Occipital lobe (tissue), 2 donors: Measurements from ENCODE around the gene SPCS3. TPM values are rescaled to one million over a fixed set of nuclear protein-coding genes. Genes with fewer than 3 reads are reported as not detected.
"Not testable (repeated sequence)": the region's sequence is repeated elsewhere in the genome, so short reads cannot be mapped to it uniquely, and the experiment has no call there.

ENCODE experiments used
- DNase-seq: peaks from one replicate; lab custom pipeline; 2025; lab: John Stamatoyannopoulos, UW
- total RNA-seq: library from RNA; depleted of rRNA; stranded (reverse); fragments of >200 nt; gene quantifications from one replicate; pipeline ENCODE4 v1.2.3, GENCODE V29; 2014

Gene SPCS3
- total RNA-seq, 1 donor from 2014 or later: 114 TPM

DNA sequence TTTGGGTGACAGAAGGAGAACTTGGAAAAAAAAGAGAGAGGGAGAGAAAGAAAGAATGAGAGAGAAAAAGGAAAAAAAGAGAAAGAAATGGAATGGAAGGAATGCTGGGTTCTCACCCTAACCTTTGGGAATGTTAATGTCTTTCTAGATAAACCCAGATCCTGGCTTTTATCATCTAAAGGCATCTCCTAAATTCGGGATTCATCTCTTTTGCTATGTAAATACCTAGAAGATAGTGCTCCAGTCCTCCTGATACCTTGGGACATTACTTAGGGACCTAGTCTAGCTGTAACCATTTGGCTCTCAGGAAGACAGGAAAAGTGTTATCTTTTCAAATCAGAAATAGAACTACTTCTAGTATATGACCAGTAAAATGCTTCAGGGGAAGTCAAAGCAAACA lies 15.8 kb upstream of the SPCS3 start:
- DNase-seq: no peak

DNA sequence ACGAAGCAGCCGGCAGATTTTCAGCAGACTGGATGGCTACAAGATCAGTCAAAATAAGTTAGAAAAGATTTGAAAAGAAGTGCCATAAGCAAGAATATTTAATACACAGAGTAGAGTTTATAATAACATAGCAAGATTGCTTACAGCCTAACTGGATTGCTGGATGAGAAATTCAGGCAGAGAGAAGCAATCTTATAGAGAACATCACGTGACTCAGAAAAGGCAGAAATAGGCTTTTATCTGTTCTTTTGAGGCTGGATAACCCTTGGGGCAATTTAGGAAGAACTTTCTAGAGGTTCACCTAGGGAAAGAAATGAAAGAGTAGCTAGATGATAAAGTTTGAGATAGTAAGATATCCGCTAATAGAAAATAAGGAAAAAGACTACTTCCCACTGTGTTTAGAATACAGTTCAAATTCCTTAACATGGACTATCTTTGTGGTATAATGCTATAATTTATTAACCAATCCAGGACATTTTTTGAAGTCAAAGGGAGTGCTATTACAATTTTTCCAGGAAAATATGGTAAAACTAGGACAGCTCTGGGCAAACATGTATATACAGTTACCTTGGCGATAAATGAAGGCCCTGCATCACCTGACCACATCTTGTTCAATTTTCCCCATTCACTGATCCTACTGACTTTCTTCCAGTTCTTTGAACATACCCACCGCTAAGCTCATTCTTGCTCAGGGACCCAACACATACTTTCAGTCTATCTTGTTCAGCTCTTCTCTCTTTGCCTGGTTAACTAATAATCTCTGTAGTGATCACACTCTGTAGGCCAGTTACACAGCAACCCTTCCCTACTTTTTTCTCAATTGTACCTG lies 12.7 kb upstream of the SPCS3 start:
- DNase-seq: no peak

DNA sequence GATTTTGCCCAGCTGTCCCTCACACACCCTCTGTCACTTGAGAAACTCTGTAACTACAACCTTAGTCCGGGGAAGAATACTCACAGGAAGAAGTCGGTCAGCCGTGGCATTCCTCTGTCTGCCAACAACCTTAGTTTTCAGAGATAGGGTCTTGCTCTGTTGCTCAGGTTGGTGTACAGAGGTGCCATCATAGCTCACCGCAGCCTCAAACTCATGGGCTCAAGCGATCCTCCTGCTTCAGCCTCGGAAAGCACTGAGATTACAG lies 12.2 kb upstream of the SPCS3 start:
- DNase-seq: no peak

GRCh38 chr4:176308441-176308840 lies 11.3 kb upstream of the SPCS3 start:
- DNase-seq: no peak

DNA sequence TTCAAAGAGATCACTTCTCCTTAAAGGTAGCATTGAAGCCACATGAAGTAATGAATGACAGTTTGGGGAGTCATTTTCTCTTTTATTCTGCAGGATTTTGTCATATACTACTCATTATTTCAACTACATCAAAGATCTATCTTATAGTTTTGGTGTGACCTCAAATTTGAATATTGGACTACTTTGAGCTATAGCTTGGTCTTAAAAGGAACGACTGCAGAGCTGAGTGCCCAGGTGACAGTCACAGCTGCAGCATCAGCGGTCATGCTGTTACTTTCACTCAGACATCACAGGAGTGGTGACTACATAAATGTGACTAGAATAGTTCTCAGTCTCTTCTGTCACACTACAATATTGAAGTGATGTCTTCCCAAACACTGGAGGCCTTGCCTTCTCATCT lies 10.7 kb upstream of the SPCS3 start:
- DNase-seq: no peak

DNA sequence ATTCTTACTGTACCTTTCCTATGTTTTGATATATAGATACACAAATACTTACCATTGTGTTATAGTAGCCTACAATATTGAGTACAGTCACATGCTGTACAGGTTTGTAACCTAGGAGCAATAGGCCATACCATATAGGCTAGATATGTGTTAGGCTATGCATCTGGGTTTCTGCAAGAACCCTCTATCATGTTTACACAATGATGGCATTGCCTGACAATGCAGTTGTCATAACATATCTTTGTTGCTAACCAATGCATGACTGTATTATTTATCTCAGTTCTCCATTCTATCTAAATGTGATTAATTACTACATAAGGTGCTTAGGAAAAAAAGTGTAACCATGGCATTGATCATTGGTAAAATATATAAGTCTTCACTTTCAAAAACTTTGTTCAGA lies 10.0 kb upstream of the SPCS3 start:
- no peak for DNase-seq

- no peak for DNase-seq
These were observed 6.0 kb upstream of the SPCS3 start for GRCh38 chr4:176313596-176314336.

DNA sequence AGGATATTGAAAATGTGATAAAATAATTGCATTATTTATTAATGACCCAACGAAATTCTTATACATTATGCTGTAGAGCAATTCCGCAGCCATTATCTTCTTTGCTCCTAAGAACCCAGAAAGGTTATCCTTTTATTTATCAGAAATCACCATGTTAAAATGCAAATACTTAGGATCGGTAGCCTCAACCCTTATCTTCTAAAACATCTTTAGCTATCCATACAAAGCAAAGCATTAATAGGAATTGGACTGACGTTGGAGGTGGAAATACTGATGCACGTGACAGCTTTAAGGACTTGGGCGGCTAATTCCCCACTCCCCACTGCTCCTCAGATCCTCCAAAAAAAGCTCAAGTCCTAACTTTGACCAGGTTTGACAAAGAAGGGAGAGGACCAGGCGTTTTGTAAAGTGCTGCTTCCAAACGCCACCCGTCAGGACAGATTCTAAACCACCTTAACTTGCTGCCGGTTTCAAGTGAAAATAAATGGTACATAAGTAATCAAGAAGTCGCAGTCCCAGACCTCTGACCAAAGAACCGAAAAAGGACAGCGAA lies 539 bp upstream of the SPCS3 start:
- no peak for DNase-seq

- DNase-seq: peak; percentile 83
These were observed 692 bp downstream of the SPCS3 start for GRCh38 chr4:176320340-176320975.

- DNase-seq: no peak
These were observed 1.2 kb downstream of the SPCS3 start for GRCh38 chr4:176320976-176321361.

DNA sequence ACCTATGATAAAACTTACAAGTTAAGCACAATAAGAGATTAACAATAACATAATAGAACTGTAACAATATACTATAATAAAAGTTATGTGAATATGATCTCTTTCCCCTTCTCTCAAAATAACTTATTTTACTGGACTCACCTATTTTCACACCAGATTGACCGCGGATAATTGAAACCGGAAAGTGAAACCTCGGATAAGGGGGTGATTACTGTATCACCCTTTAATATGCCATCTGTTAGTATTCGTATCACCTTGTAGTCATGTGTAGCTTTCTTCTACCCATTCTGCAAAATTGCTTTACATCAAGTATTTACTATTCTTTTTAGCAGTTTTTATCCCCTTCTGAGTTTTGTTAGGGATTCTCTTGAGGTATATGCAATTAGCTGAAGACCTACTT lies 1.8 kb downstream of the SPCS3 start:
- DNase-seq: no peak

- DNase-seq: no peak
These were observed 3.9 kb downstream of the SPCS3 start for GRCh38 chr4:176323511-176324160.

DNA sequence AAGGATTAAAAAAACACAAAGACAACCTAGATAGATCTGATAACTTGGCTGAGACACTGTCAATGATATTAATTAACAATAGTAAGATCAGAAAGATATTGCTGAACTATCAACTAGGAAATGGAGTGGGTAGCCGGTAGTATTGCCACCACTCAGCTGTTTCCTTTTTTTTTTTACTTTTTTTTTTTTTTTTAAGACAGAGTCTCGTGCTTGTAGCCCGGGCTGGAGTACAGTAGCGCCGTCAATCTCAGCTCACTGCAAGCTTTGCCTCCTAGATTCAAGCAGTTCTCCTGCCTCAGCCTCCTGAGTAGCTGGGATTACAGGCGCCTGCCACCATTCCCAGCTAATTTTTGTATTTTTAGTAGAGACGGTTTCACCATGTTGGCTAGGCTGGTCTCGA lies 5.1 kb downstream of the SPCS3 start:
- not testable (repeated sequence) for DNase-seq

DNA sequence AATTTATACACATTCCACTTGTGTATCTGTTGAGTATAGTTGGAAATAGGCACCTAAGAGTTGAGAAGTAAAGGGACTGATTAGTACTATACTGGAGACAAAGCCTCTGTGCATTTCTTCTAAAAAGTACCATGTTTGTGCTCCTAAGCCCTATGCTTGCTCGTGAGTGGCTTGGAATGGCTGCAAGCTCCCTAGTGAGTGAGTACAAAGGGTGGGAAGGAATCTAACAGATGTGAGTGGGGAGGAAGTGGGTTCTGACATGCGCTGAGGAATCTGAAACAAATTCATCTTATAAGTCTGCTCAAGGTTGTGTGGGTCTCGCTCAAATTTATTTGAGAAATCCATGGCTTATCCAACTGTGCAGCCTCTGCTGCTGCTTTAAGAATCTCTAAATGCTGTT lies 13.3 kb downstream of the SPCS3 start:
- DNase-seq: no peak

- no peak for DNase-seq
These were observed 14.3 kb downstream of the SPCS3 start for GRCh38 chr4:176334066-176334465.

DNA sequence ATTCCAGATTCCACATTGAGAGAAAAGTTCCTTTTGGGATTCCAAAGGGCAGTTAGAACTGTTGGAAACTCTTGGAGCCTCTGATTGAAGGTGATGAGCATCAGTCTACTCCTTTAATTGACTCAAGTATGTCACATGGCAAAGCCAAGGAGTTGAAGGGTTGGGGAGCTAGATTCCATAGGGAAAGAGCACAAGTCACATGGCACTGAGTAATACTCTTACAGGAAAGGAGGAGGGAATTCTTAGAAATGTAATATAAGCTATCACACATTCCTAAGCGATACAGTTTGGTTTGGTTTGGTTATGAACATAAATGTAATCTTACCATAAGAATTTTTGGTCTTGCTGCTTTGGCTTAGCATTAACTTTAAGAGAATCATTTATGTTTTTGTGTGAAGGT lies 15.7 kb downstream of the SPCS3 start:
- no peak for DNase-seq

DNA sequence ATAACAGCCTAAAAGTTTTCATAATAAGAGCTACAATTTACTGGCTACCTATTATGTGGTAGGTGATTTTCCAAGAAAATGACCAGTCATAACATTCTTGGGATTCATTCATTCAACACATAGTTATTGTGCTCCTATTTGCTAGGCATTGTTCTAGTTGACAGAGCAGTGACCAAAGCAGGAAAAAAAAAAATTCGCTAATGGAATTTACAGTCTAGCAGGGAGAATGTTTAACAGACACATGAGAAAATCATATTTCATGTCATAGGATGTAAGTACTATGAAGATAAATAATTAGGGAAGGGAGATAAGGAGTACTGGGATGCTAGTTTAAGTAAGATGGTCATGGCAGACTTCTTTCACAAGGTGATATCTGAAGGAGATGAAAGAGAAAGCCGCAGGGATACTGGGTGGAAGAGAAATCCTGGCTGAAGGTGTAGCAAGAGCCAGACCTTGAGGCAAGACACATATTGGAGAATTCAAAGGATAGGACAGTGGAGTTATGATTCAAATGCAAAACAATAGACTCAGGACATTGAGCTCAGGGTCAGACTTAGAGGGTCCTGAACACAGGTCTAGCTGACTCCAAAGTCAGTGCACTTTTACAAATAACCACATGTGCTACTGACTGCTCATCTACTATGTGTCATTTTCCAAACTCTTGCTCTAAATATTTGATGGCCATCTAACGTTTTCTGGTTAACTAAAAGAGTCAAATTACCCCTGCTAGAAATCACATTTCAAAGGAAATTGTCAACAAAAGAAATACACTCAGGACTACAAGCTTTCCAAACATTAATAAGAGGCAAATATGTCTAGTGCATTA lies 20.4 kb downstream of the SPCS3 start:
- DNase-seq: no peak

- DNase-seq: no peak
These were observed 21.3 kb downstream of the SPCS3 start for GRCh38 chr4:176340871-176341685.

DNA sequence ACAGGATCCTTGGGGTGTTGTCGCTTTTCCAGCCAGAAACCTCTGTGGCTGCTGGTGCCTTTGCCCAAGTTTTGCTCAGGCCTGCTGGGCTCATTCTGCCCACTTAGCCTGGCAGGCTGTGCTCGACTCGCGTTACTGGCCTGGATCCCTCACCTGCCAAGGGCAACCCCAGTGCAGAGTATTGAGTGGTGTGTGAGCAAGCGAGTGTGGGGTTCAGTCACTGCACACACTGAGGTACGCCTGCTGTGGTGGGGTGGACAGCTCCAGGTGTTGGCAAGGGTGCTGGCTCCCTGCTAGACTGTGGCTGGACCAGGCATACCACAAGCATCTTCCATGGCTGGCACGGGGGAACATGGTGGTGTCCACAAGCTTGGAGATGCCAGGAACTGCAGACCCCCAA lies 22.6 kb downstream of the SPCS3 start:
- DNase-seq: no peak

- no peak for DNase-seq
These were observed 23.5 kb downstream of the SPCS3 start for GRCh38 chr4:176343286-176343685.
